HCT116 (cell line): ENCODE measurements around the gene ASB7. TPM values are rescaled to one million over a fixed set of nuclear protein-coding genes. Genes with fewer than 3 reads are reported as not detected.

Experiments
- ATAC-seq: fragments of 200-7000 bp; cut with Tn5 transposase; 2 replicates; pipeline ENCODE4 v1.9.1; 2020; ENCODE audit warnings: mild to moderate bottlenecking, moderate library complexity
- BruUV-seq: library from RNA; stranded (reverse); fragments of 400-500 nt; replicated peaks from 2 replicates; lab custom pipeline; 2021; lab: Mats Ljungman, UMichigan
- CTCF ChIA-PET: fragments of 300-600 bp; sonication (Branson Sonifier 250); formaldehyde crosslinking; loops from one replicate; lab custom pipeline; 2021; ENCODE audit warnings: antibody characterized with exemption; lab: Charles Lee
- POLR2A ChIA-PET: fragments of 300-600, 350-600 bp; sonication (Branson Sonifier 250); formaldehyde crosslinking; loops from one replicate; lab custom pipeline; 2021; ENCODE audit warnings: antibody characterized with exemption; lab: Charles Lee
- RAD21 ChIA-PET, 2 experiments: fragments of 300-600 bp; sonication (Branson Sonifier 250); formaldehyde crosslinking; loops; one replicate each; lab custom pipeline; 2023; ENCODE audit warnings: low total read pairs in 2 of 2; ENCODE audit not compliant: uncharacterized antibody in 2 of 2, unreplicated experiment in 2 of 2, low non-redundant PET in 1 of 2; lab: Charles Lee
- DNase-seq: peaks from one replicate; pipeline ENCODE4 v3.0.0-alpha.2; 2010; ENCODE audit warnings: low read depth, low spot score
- H2AFZ ChIP-seq: fragments of 200-600 bp; shearing (Covaris generic), sonication (generic); 2 replicates; pipeline ENCODE4 v1.6.1; 2017; ENCODE audit warnings: low read depth, mixed run types, mixed read lengths, antibody characterized with exemption, low read length; ENCODE audit not compliant: poor library complexity, severe bottlenecking
- H3K27ac ChIP-seq: 2 replicates; pipeline ENCODE4 v1.5.1; 2012; ENCODE audit warnings: low read depth, low read length
- H3K27me3 ChIP-seq: fragments of 200-600 bp; sonication (generic); 2 replicates; pipeline ENCODE4 v1.6.1; 2016; ENCODE audit warnings: mixed run types, low read length, mixed read lengths; ENCODE audit not compliant: insufficient read depth
- H3K36me3 ChIP-seq, 2 experiments: fragments of 200-500 bp in 1 of 2; fragments of 200-600 bp in 1 of 2; sonication (Bioruptor generic) in 1 of 2; sonication (generic) in 1 of 2; 2 replicates each; pipeline versions ENCODE4 v1.5.1 to v1.6.1; 2014 to 2016; ENCODE audit warnings: low read length in 2 of 2, inconsistent platforms in 1 of 2, mixed read lengths in 1 of 2, mixed run types in 1 of 2; ENCODE audit not compliant: insufficient read depth in 2 of 2, control insufficient read depth in 1 of 2
- H3K4me1 ChIP-seq, 2 experiments: fragments of 200-600 bp in 1 of 2; sonication (generic) in 1 of 2; 2 replicates each; pipeline versions ENCODE4 v1.5.1 to v1.6.1; 2012 to 2017; ENCODE audit warnings: low read length in 2 of 2, inconsistent platforms in 1 of 2, mild to moderate bottlenecking in 1 of 2, mixed read lengths in 1 of 2, mixed run types in 1 of 2, moderate library complexity in 1 of 2; ENCODE audit not compliant: insufficient read depth in 2 of 2, control insufficient read depth in 1 of 2
- H3K4me2 ChIP-seq: fragments of 200-600 bp; sonication (generic); 2 replicates; pipeline ENCODE4 v1.6.1; 2017; ENCODE audit warnings: mixed run types, low read length, mixed read lengths
- H3K4me3 ChIP-seq, 2 experiments: fragments of 200-600 bp in 1 of 2; sonication (generic) in 1 of 2; replicated peaks in 1 of 2; 2 replicates each; pipeline ENCODE4 v1.5.1; 2011 to 2016; ENCODE audit warnings: low read length in 2 of 2, control low read depth in 1 of 2, low read depth in 1 of 2, mild to moderate bottlenecking in 1 of 2, mixed read lengths in 1 of 2, mixed run types in 1 of 2
- H3K79me2 ChIP-seq: fragments of 200-600 bp; sonication (generic); 2 replicates; pipeline ENCODE4 v1.6.1; 2017; ENCODE audit warnings: mild to moderate bottlenecking, mixed run types, low read length, moderate library complexity, mixed read lengths; ENCODE audit not compliant: insufficient read depth
- H3K9ac ChIP-seq: fragments of 200-600 bp; sonication (generic); 2 replicates; pipeline ENCODE4 v1.6.1; 2016; ENCODE audit warnings: low read length, mixed read lengths
- H3K9me2 ChIP-seq: fragments of 200-600 bp; sonication (generic), shearing (Covaris generic); 2 replicates; pipeline ENCODE4 v1.6.1; 2017; ENCODE audit warnings: mixed run types, mild to moderate bottlenecking, moderate library complexity; ENCODE audit not compliant: insufficient read depth
- H3K9me3 ChIP-seq, 2 experiments: fragments of 200-500 bp in 1 of 2; fragments of 200-600 bp in 1 of 2; sonication (Bioruptor generic) in 1 of 2; sonication (generic) in 1 of 2; 2 replicates each; pipeline ENCODE4 v1.6.1; 2014 to 2017; ENCODE audit warnings: low read length in 2 of 2, mixed read lengths in 2 of 2, inconsistent platforms in 1 of 2, low read depth in 1 of 2, mild to moderate bottlenecking in 1 of 2, mixed run types in 1 of 2, moderate library complexity in 1 of 2; ENCODE audit not compliant: control insufficient read depth in 1 of 2, insufficient read depth in 1 of 2
- H4K20me1 ChIP-seq: fragments of 200-600 bp; sonication (generic), shearing (Covaris generic); 2 replicates; pipeline ENCODE4 v1.6.1; 2017; ENCODE audit warnings: mixed run types, mild to moderate bottlenecking, moderate library complexity; ENCODE audit not compliant: insufficient read depth
- ELF1 ChIP-seq: IDR thresholded peaks from 2 replicates; pipeline ENCODE4 v1.6.1; 2012; ENCODE audit warnings: low read depth, borderline replicate concordance
- EZH2phosphoT487 ChIP-seq: fragments of 200-600 bp; IDR thresholded peaks from 2 replicates; pipeline ENCODE4 v1.6.1; 2018; ENCODE audit warnings: antibody characterized with exemption, borderline replicate concordance
- POLR2AphosphoS5 ChIP-seq: IDR thresholded peaks from 2 replicates; pipeline ENCODE4 v1.6.1; 2011; ENCODE audit warnings: mild to moderate bottlenecking, low read depth, low read length, moderate library complexity
- SIN3A ChIP-seq: IDR thresholded peaks from 2 replicates; pipeline ENCODE4 v1.6.1; 2012; ENCODE audit warnings: low read depth
- intact Hi-C: fragments of 100-400 bp; cut with micrococcal nuclease; formaldehyde crosslinking; loops from 2 replicates; pipeline ENCODE4 v1.10.0; 2022
- total RNA-seq: library from RNA; stranded (reverse); gene quantifications from one replicate; pipeline ENCODE4 v1.2.1, GENCODE V29; 2021; ENCODE audit not compliant: unreplicated experiment

ASB7 gene
- total RNA-seq, 1 experiment from 2014 or later, result 16.6 TPM

GRCh38 chr15:100601617-100602063 lies 749 bp upstream of the ASB7 start:
- H3K9me2 ChIP-seq, result no peaks in the 10 kb centered on the region
- peaks cover 16 to 17% of the 10 kb centered on the region in 2 experiments for H3K4me1 ChIP-seq
- ChIA-PET POLR2A (interaction anchor here (1.1 kb wide), 1 partner anchor 278 kb away, joined by 3 read pairs; the partner anchor contains the start of gene ALDH1A3), RAD21 (no interaction called here), CTCF (interaction anchor here (1.0 to 2.3 kb wide), 2 partner anchors 252 to 406 kb away, joined by 7 to 10 read pairs; no protein-coding TSS in a partner anchor)
- peak; percentile 26 for ATAC-seq
- intact Hi-C loops, result loop anchor here (5.0 to 10.0 kb wide), 2 partner anchors 249 to 677 kb away; no protein-coding TSS in a partner anchor
- no peaks in the 10 kb centered on the region for H3K27me3 ChIP-seq
- no peak for TF ChIP-seq EZH2phosphoT487
- peak; percentile 38; the same call in 1 of the 2 replicates for TF ChIP-seq SIN3A
- H3K9me3 ChIP-seq, result no peaks in the 10 kb centered on the region
- H3K79me2 ChIP-seq, result peaks cover 90% of the 10 kb centered on the region
- peaks cover 0 to 3% of the 10 kb centered on the region in 2 experiments; a peak in 1 of 4 replicates for H3K36me3 ChIP-seq
- no peak for DNase-seq
- peak overlapping the region; percentile 58 for H3K27ac ChIP-seq
- H3K4me3 ChIP-seq, result peak overlapping the region; percentile 73 to 98
- TSS peak; percentile 57 for BruUV-seq
- H2AFZ ChIP-seq, result peak overlapping the region; percentile 24
- H4K20me1 ChIP-seq, result 0 out of 2 replicates have a peak, but pooled peaks cover 5% of the 10 kb centered on the region
- peak overlapping the region; percentile 83 for H3K4me2 ChIP-seq
- H3K9ac ChIP-seq, result peak overlapping the region; percentile 86

GRCh38 chr15:100602823-100603393 lies 519 bp downstream of the ASB7 start:
- Histone ChIP-seq H3K4me1 (peaks cover 14 to 16% of the 10 kb centered on the region in 2 experiments), H3K36me3 (peaks cover 0 to 5% of the 10 kb centered on the region in 2 experiments; a peak in 2 of 4 replicates), H3K4me2 (peak overlapping the region; percentile 89), H3K9me3 (no peaks in the 10 kb centered on the region), H3K9me2 (no peaks in the 10 kb centered on the region), H3K9ac (peak overlapping the region; percentile 76), H3K4me3 (peak overlapping the region; percentile 73 to 98), H3K79me2 (peaks cover 78% of the 10 kb centered on the region), H3K27ac (peak overlapping the region; percentile 62), H3K27me3 (no peaks in the 10 kb centered on the region), H4K20me1 (0 out of 2 replicates have a peak, but pooled peaks cover 5% of the 10 kb centered on the region), H2AFZ (peak overlapping the region; percentile 20)
- ATAC-seq, result peak; percentile 28
- BruUV-seq, result no TSS peak
- RAD21 ChIA-PET, result no interaction called here
- CTCF ChIA-PET, result interaction anchor here (1.0 to 2.3 kb wide), 2 partner anchors 253 to 405 kb away, joined by 7 to 10 read pairs; no protein-coding TSS in a partner anchor
- intact Hi-C loops, result loop anchor here (5.0 to 10.0 kb wide), 2 partner anchors 251 to 678 kb away; no protein-coding TSS in a partner anchor
- DNase-seq, result no peak
- peak; percentile 12; the same call in 1 of the 2 replicates for TF ChIP-seq POLR2AphosphoS5
- TF ChIP-seq ELF1, result no peak
- POLR2A ChIA-PET, result interaction anchor here (1.1 kb wide), 1 partner anchor 277 kb away, joined by 3 read pairs; the partner anchor contains the start of gene ALDH1A3
